H9 (cell line): ENCODE measurements around the gene SGF29. TPM values are rescaled to one million over a fixed set of nuclear protein-coding genes. Genes with fewer than 3 reads are reported as not detected.

Experiments
- DNase-seq: peaks from one replicate; pipeline ENCODE4 v3.0.0-alpha.2; 2017
- H2AFZ ChIP-seq: one replicate; pipeline ENCODE4 v1.6.1; 2013; ENCODE audit warnings: mild to moderate bottlenecking, low read length, control low read depth, moderate library complexity
- H2AK5ac ChIP-seq: 2 replicates; pipeline ENCODE4 v1.6.1; 2013; ENCODE audit warnings: low read length, control low read depth, mixed read lengths; ENCODE audit not compliant: insufficient read length
- H2BK120ac ChIP-seq: one replicate; pipeline ENCODE4 v1.6.1; 2013; ENCODE audit warnings: low read depth, mild to moderate bottlenecking, low read length, control low read depth, inconsistent platforms; ENCODE audit not compliant: poor library complexity, severe bottlenecking
- H2BK12ac ChIP-seq: 2 replicates; pipeline ENCODE4 v1.6.1; 2013; ENCODE audit warnings: low read length, control low read depth, mixed read lengths, low read depth; ENCODE audit not compliant: insufficient read length
- H2BK15ac ChIP-seq: 2 replicates; pipeline ENCODE4 v1.6.1; 2013; ENCODE audit warnings: low read depth, low read length, control low read depth
- H2BK20ac ChIP-seq: one replicate; pipeline ENCODE4 v1.6.1; 2013; ENCODE audit warnings: low read depth, mild to moderate bottlenecking, low read length, control low read depth, inconsistent platforms; ENCODE audit not compliant: poor library complexity, severe bottlenecking
- H2BK5ac ChIP-seq: 2 replicates; pipeline ENCODE4 v1.6.1; 2013; ENCODE audit warnings: low read length, control low read depth, mixed read lengths; ENCODE audit not compliant: insufficient read length
- H3K14ac ChIP-seq: 2 replicates; pipeline ENCODE4 v1.6.1; 2013; ENCODE audit warnings: low read length, control low read depth; ENCODE audit not compliant: insufficient read depth
- H3K18ac ChIP-seq: 2 replicates; pipeline ENCODE4 v1.6.1; 2013; ENCODE audit warnings: low read depth, mild to moderate bottlenecking, mixed read lengths, low read length, control low read depth; ENCODE audit not compliant: insufficient read length
- H3K23ac ChIP-seq: 2 replicates; pipeline ENCODE4 v1.6.1; 2013; ENCODE audit warnings: low read length, control low read depth, mixed read lengths, low read depth; ENCODE audit not compliant: insufficient read length
- H3K23me2 ChIP-seq: 2 replicates; pipeline ENCODE4 v1.6.1; 2013; ENCODE audit warnings: low read depth, mild to moderate bottlenecking, mixed read lengths, low read length, control low read depth; ENCODE audit not compliant: insufficient read length, poor library complexity, severe bottlenecking
- H3K27ac ChIP-seq: 2 replicates; pipeline ENCODE4 v1.5.1; 2013; ENCODE audit warnings: low read length, control low read depth, mixed read lengths, low read depth; ENCODE audit not compliant: insufficient read length
- H3K27me3 ChIP-seq: 2 replicates; pipeline ENCODE4 v1.6.1; 2013; ENCODE audit warnings: low read length, control low read depth, inconsistent platforms; ENCODE audit not compliant: insufficient read depth
- H3K4ac ChIP-seq: 2 replicates; pipeline ENCODE4 v1.6.1; 2013; ENCODE audit warnings: low read depth, mild to moderate bottlenecking, control low read depth, inconsistent platforms, low read length, moderate library complexity
- H3K4me1 ChIP-seq: 2 replicates; pipeline ENCODE4 v1.6.1; 2013; ENCODE audit warnings: low read length, control low read depth, inconsistent platforms; ENCODE audit not compliant: insufficient read depth
- H3K4me2 ChIP-seq: 2 replicates; pipeline ENCODE4 v1.6.1; 2013; ENCODE audit warnings: low read length, control low read depth, mixed read lengths; ENCODE audit not compliant: insufficient read length, insufficient read depth
- H3K56ac ChIP-seq: 2 replicates; pipeline ENCODE4 v1.6.1; 2013; ENCODE audit warnings: low read depth, mild to moderate bottlenecking, mixed read lengths, low read length, control low read depth; ENCODE audit not compliant: insufficient read length
- H3K79me1 ChIP-seq: 2 replicates; pipeline ENCODE4 v1.6.1; 2013; ENCODE audit warnings: low read depth, mild to moderate bottlenecking, moderate library complexity, low read length, control low read depth, inconsistent platforms; ENCODE audit not compliant: insufficient read depth, poor library complexity, severe bottlenecking
- H3K79me2 ChIP-seq: 2 replicates; pipeline ENCODE4 v1.6.1; 2013; ENCODE audit warnings: low read length, control low read depth, inconsistent platforms; ENCODE audit not compliant: insufficient read depth
- H3K9ac ChIP-seq: 2 replicates; pipeline ENCODE4 v1.6.1; 2013; ENCODE audit warnings: low read length, control low read depth, mixed read lengths; ENCODE audit not compliant: insufficient read length; ENCODE audit errors: extremely low read depth
- H3K9me3 ChIP-seq: one replicate; pipeline ENCODE4 v1.6.1; 2013; ENCODE audit warnings: low read depth, low read length, inconsistent platforms; ENCODE audit not compliant: control insufficient read depth
- H3T11ph ChIP-seq: one replicate; pipeline ENCODE4 v1.6.1; 2013; ENCODE audit warnings: mild to moderate bottlenecking, low read length, control low read depth, inconsistent platforms
- H4K20me1 ChIP-seq: one replicate; pipeline ENCODE4 v1.6.1; 2013; ENCODE audit not compliant: control insufficient read depth, insufficient read length, insufficient read depth
- H4K5ac ChIP-seq: 2 replicates; pipeline ENCODE4 v1.6.1; 2013; ENCODE audit warnings: low read depth, mild to moderate bottlenecking, mixed read lengths, low read length, control low read depth; ENCODE audit not compliant: insufficient read length
- H4K8ac ChIP-seq: replicated peaks from 2 replicates; pipeline ENCODE4 v1.6.1; 2013; ENCODE audit warnings: low read length, control low read depth, mixed read lengths, low read depth; ENCODE audit not compliant: insufficient read length
- H4K91ac ChIP-seq: 2 replicates; pipeline ENCODE4 v1.6.1; 2013; ENCODE audit warnings: low read depth, mild to moderate bottlenecking, moderate library complexity, mixed read lengths, low read length, control low read depth; ENCODE audit not compliant: insufficient read length
- H3K27ac Mint-ChIP-seq, 3 experiments: 2 replicates in 2 of 3; 3 replicates in 1 of 3; pipeline ENCODE4 v1.8.0; 2020 to 2021; ENCODE audit warnings: mixed read lengths in 3 of 3, mild to moderate bottlenecking in 1 of 3, moderate library complexity in 1 of 3
- H3K27me3 Mint-ChIP-seq: 2 replicates; pipeline ENCODE4 v1.8.0; 2021; ENCODE audit warnings: low read depth, mild to moderate bottlenecking, moderate library complexity, mixed read lengths
- H3K36me3 Mint-ChIP-seq, 3 experiments: 2 replicates in 2 of 3; 3 replicates in 1 of 3; pipeline ENCODE4 v1.8.0; 2020 to 2021; ENCODE audit warnings: low read depth in 3 of 3, mixed read lengths in 3 of 3; ENCODE audit not compliant: insufficient read depth in 1 of 3
- H3K4me1 Mint-ChIP-seq, 2 experiments: 2 replicates each; pipeline ENCODE4 v1.8.0; 2020; ENCODE audit warnings: mixed read lengths in 2 of 2
- H3K4me3 Mint-ChIP-seq, 2 experiments: 2 replicates in 1 of 2; 3 replicates in 1 of 2; pipeline ENCODE4 v1.8.0; 2020 to 2021; ENCODE audit warnings: mild to moderate bottlenecking in 2 of 2, mixed read lengths in 2 of 2, moderate library complexity in 1 of 2
- H3K9me3 Mint-ChIP-seq, 2 experiments: 2 replicates in 1 of 2; 3 replicates in 1 of 2; pipeline ENCODE4 v1.8.0; 2020; ENCODE audit warnings: mild to moderate bottlenecking in 2 of 2, mixed read lengths in 2 of 2, moderate library complexity in 1 of 2
- CTCF ChIP-seq: fragments of 200-600 bp; sonication (generic); conservative IDR thresholded peaks from 3 replicates; pipeline ENCODE4 v1.8.0; 2021; ENCODE audit warnings: antibody characterized with exemption, mild to moderate bottlenecking
- WGBS: extraction: QIAGEN DNeasy Blood & Tissue Kit; methylation state at CpG from one replicate; pipeline ENCODE4 v1.1.7; 2013; ENCODE audit warnings: missing lambda C conversion rate, low lambda C conversion rate, mixed read lengths; ENCODE audit not compliant: insufficient read length; ENCODE audit errors: extremely low coverage; 5-methylcytosine and 5-hydroxymethylcytosine counted together
- total RNA-seq: library from RNA; stranded (reverse); gene quantifications from 2 replicates; pipeline ENCODE4 v1.2.1, GENCODE V29; 2021

SGF29 gene
- total RNA-seq, 1 experiment from 2014 or later, result 24.8 TPM

- 0 out of 4 replicates have a peak, but pooled peaks cover 3 to 4% of the 10 kb centered on the region in 2 experiments for H3K4me1 Mint-ChIP-seq
- H4K20me1 ChIP-seq, result no peaks in the 10 kb centered on the region
- H3K9ac ChIP-seq, result no peak overlapping the region
- no peak overlapping the region for H4K91ac ChIP-seq
- no peak overlapping the region for H3K23ac ChIP-seq
- no peak overlapping the region for H2AFZ ChIP-seq
- H2BK120ac ChIP-seq, result no peak overlapping the region
- H4K8ac ChIP-seq, result no peak overlapping the region
- H2BK5ac ChIP-seq, result no peak overlapping the region
- no peaks in the 10 kb centered on the region for H3K79me1 ChIP-seq
- H3K4me3 Mint-ChIP-seq, result no peak overlapping the region
- WGBS, result no CpG with 5 or more reads among the region's 7 CpGs
- no peak overlapping the region for H3K14ac ChIP-seq
- H3K23me2 ChIP-seq, result no peaks in the 10 kb centered on the region
- H2BK12ac ChIP-seq, result no peak overlapping the region
- no peaks in the 10 kb centered on the region for H3K27me3 ChIP-seq
- H3K79me2 ChIP-seq, result no peaks in the 10 kb centered on the region
- no peaks in the 10 kb centered on the region; a peak in 1 of 7 replicates for H3K36me3 Mint-ChIP-seq
- H3K27me3 Mint-ChIP-seq, result peaks cover 2% of the 10 kb centered on the region
- H3T11ph ChIP-seq, result no peak overlapping the region
- H3K4me2 ChIP-seq, result no peak overlapping the region
- DNase-seq, result no peak
- H3K27ac ChIP-seq, result no peak overlapping the region
- no peak overlapping the region for H2BK15ac ChIP-seq
- H3K56ac ChIP-seq, result no peak overlapping the region
- no peak for TF ChIP-seq CTCF
- H3K9me3 ChIP-seq, result no peaks in the 10 kb centered on the region
- no peaks in the 10 kb centered on the region for H3K4me1 ChIP-seq
- no peak overlapping the region for H3K27ac Mint-ChIP-seq
- H3K4ac ChIP-seq, result no peak overlapping the region
- H2BK20ac ChIP-seq, result no peak overlapping the region
- H2AK5ac ChIP-seq, result no peak overlapping the region
- no peak overlapping the region for H4K5ac ChIP-seq
- H3K18ac ChIP-seq, result no peak overlapping the region
- H3K9me3 Mint-ChIP-seq, result no peaks in the 10 kb centered on the region
Measured at GRCh38 chr16:28546626-28547025, 7.1 kb upstream of the SGF29 start.
